Forelimb muscle (tissue), 1 donor: Measurements from ENCODE around the gene RNF181. TPM values are rescaled to one million over a fixed set of nuclear protein-coding genes. Genes with fewer than 3 reads are reported as not detected.
A peak's percentile ranks its signal among the peaks of the same experiment; 100 is the strongest.
"Not testable (repeated sequence)": the region's sequence is repeated elsewhere in the genome, so short reads cannot be mapped to it uniquely, and the experiment has no call there.

Experiments used
- DNase-seq: peaks from one replicate; pipeline ENCODE4 v3.0.0-alpha.2; 2013; ENCODE audit warnings: low read depth
- polyA plus RNA-seq: library from polyadenylated mRNA; unstranded; fragments of 120-200 nt; gene quantifications from one replicate; pipeline ENCODE4 v1.2.1, GENCODE V29; 2013; ENCODE audit not compliant: insufficient read length

The RNF181 gene
- 55.9 TPM for polyA plus RNA-seq

GRCh38 chr2:85595301-85596025 is at the start of gene RNF181:
Gene RNF181 (plus strand): TSS chr2:85595745. CDS start chr2:85595764, 19 bp downstream.
- peak; percentile 99 for DNase-seq

- DNase-seq, result no peak
Measured at GRCh38 chr2:85545780-85546240, 49.7 kb upstream of the RNF181 start.

- DNase-seq, result no peak
Measured at GRCh38 chr2:85547089-85547858, 48.3 kb upstream of the RNF181 start.

GRCh38 chr2:85547859-85548607 is 47.5 kb upstream of the RNF181 start:
- no peak for DNase-seq

- no peak for DNase-seq
Measured at GRCh38 chr2:85548608-85548900, 47.0 kb upstream of the RNF181 start.

- DNase-seq, result no peak
Measured at GRCh38 chr2:85549095-85549494, 46.5 kb upstream of the RNF181 start.

- no peak for DNase-seq
Measured at GRCh38 chr2:85549826-85550225, 45.7 kb upstream of the RNF181 start.

- DNase-seq, result no peak
Measured at GRCh38 chr2:85550486-85550885, 45.1 kb upstream of the RNF181 start.

GRCh38 chr2:85551698-85552678 is 43.6 kb upstream of the RNF181 start:
- DNase-seq, result peak; percentile 46

GRCh38 chr2:85553184-85553583 is 42.4 kb upstream of the RNF181 start:
- DNase-seq, result no peak

- no peak for DNase-seq
Measured at GRCh38 chr2:85554980-85555612, 40.4 kb upstream of the RNF181 start.

- DNase-seq, result no peak
Measured at GRCh38 chr2:85557130-85557529, 38.4 kb upstream of the RNF181 start.

- no peak for DNase-seq
Measured at GRCh38 chr2:85558160-85558559, 37.4 kb upstream of the RNF181 start.

GRCh38 chr2:85560403-85560726 is 35.2 kb upstream of the RNF181 start:
- not testable (repeated sequence) for DNase-seq

- no peak for DNase-seq
Measured at GRCh38 chr2:85560812-85561279, 34.7 kb upstream of the RNF181 start.

GRCh38 chr2:85561280-85562212 is 34.0 kb upstream of the RNF181 start, which contains the start of gene GGCX:
Gene GGCX (minus strand): TSS chr2:85561493. CDS start chr2:85561428, 65 bp downstream.
- peak; percentile 92 for DNase-seq

GRCh38 chr2:85564144-85564563 is 31.4 kb upstream of the RNF181 start:
- DNase-seq, result no peak

- no peak for DNase-seq
Measured at GRCh38 chr2:85566265-85566664, 29.3 kb upstream of the RNF181 start.

- DNase-seq, result no peak
Measured at GRCh38 chr2:85575739-85576138, 19.8 kb upstream of the RNF181 start.

- no peak for DNase-seq
Measured at GRCh38 chr2:85577063-85577385, 18.5 kb upstream of the RNF181 start.
